ENCODE data around the gene MPZL3. TPM values are rescaled to one million over a fixed set of nuclear protein-coding genes. Genes with fewer than 3 reads are reported as not detected.

MPZL3 gene
- polyA plus RNA-seq, 1 donor from 2014 or later, result 3.6 TPM

DNA sequence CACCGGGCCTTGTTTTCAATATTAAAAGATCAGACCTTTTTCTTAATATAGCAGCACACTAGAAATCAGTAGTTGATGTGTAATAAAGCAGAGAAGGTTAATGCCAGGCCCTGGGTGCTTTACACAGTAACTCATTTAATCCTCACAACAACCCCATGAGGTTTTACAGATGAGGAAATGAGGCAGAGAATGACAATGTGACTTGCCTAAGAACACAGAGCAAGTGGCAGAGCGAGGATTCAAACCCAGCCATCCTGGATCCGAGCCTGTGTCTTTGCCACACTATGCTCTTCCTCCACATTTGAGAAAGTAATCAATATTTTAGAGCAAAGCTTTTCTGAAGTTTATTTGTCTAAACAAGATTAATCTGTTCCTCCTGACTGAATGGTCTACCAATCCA is 34.6 kb downstream of the MPZL3 start:
- Histone ChIP-seq H3K36me3 (ENCODE audit: insufficient read depth, low read length) (no peaks in the 10 kb centered on the region), H3K9ac (ENCODE audit: low read length) (no peak overlapping the region), H3K4me3 (ENCODE audit: low read length) (no peak overlapping the region), H2AFZ (ENCODE audit: low read depth, low read length) (no peak overlapping the region), H3K27ac (ENCODE audit: low read length) (no peak overlapping the region), H3K9me3 (ENCODE audit: low read length) (no peaks in the 10 kb centered on the region), H3K4me2 (ENCODE audit: low read length) (no peak overlapping the region), H3K27me3 (ENCODE audit: insufficient read depth, low read depth, low read length) (no peaks in the 10 kb centered on the region), H3F3A (ENCODE audit: insufficient read depth, low read length, poor library complexity, severe bottlenecking) (no peaks in the 10 kb centered on the region), H4K20me1 (ENCODE audit: insufficient read depth) (no peaks in the 10 kb centered on the region), H3K79me2 (replicated peaks; ENCODE audit: insufficient read depth, low read length) (no peaks in the 10 kb centered on the region), H3K9me2 (ENCODE audit: insufficient read depth, low read length) (no peaks in the 10 kb centered on the region)
- no peak for TF ChIP-seq TAF1 (IDR thresholded peaks at IDR 0.05; ENCODE audit: low read depth)
- TF ChIP-seq POLR2AphosphoS5 (IDR thresholded peaks at IDR 0.05), result no peak
- no peak for TF ChIP-seq RAD21 (conservative IDR thresholded peaks at IDR 0.05)
- no peak for TF ChIP-seq MXI1 (conservative IDR thresholded peaks at IDR 0.05; ENCODE audit: poor library complexity, severe bottlenecking)
- TF ChIP-seq EZH2 (IDR thresholded peaks at IDR 0.05; ENCODE audit: borderline replicate concordance, insufficient read depth, low read length, poor library complexity, severe bottlenecking), result no peak
- TF ChIP-seq, protein P1, sequence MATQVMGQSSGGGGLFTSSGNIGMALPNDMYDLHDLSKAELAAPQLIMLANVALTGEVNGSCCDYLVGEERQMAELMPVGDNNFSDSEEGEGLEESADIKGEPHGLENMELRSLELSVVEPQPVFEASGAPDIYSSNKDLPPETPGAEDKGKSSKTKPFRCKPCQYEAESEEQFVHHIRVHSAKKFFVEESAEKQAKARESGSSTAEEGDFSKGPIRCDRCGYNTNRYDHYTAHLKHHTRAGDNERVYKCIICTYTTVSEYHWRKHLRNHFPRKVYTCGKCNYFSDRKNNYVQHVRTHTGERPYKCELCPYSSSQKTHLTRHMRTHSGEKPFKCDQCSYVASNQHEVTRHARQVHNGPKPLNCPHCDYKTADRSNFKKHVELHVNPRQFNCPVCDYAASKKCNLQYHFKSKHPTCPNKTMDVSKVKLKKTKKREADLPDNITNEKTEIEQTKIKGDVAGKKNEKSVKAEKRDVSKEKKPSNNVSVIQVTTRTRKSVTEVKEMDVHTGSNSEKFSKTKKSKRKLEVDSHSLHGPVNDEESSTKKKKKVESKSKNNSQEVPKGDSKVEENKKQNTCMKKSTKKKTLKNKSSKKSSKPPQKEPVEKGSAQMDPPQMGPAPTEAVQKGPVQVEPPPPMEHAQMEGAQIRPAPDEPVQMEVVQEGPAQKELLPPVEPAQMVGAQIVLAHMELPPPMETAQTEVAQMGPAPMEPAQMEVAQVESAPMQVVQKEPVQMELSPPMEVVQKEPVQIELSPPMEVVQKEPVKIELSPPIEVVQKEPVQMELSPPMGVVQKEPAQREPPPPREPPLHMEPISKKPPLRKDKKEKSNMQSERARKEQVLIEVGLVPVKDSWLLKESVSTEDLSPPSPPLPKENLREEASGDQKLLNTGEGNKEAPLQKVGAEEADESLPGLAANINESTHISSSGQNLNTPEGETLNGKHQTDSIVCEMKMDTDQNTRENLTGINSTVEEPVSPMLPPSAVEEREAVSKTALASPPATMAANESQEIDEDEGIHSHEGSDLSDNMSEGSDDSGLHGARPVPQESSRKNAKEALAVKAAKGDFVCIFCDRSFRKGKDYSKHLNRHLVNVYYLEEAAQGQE (IDR thresholded peaks at IDR 0.05; ENCODE audit: borderline replicate concordance), result no peak
- TF ChIP-seq EP300 (conservative IDR thresholded peaks at IDR 0.05; ENCODE audit: poor library complexity, severe bottlenecking), result no peak
- TF ChIP-seq, protein P2, sequence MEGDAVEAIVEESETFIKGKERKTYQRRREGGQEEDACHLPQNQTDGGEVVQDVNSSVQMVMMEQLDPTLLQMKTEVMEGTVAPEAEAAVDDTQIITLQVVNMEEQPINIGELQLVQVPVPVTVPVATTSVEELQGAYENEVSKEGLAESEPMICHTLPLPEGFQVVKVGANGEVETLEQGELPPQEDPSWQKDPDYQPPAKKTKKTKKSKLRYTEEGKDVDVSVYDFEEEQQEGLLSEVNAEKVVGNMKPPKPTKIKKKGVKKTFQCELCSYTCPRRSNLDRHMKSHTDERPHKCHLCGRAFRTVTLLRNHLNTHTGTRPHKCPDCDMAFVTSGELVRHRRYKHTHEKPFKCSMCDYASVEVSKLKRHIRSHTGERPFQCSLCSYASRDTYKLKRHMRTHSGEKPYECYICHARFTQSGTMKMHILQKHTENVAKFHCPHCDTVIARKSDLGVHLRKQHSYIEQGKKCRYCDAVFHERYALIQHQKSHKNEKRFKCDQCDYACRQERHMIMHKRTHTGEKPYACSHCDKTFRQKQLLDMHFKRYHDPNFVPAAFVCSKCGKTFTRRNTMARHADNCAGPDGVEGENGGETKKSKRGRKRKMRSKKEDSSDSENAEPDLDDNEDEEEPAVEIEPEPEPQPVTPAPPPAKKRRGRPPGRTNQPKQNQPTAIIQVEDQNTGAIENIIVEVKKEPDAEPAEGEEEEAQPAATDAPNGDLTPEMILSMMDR (IDR thresholded peaks at IDR 0.05; ENCODE audit: poor library complexity, severe bottlenecking), result no peak
- TF ChIP-seq SMC3 (conservative IDR thresholded peaks at IDR 0.05; ENCODE audit: poor library complexity), result no peak

DNA sequence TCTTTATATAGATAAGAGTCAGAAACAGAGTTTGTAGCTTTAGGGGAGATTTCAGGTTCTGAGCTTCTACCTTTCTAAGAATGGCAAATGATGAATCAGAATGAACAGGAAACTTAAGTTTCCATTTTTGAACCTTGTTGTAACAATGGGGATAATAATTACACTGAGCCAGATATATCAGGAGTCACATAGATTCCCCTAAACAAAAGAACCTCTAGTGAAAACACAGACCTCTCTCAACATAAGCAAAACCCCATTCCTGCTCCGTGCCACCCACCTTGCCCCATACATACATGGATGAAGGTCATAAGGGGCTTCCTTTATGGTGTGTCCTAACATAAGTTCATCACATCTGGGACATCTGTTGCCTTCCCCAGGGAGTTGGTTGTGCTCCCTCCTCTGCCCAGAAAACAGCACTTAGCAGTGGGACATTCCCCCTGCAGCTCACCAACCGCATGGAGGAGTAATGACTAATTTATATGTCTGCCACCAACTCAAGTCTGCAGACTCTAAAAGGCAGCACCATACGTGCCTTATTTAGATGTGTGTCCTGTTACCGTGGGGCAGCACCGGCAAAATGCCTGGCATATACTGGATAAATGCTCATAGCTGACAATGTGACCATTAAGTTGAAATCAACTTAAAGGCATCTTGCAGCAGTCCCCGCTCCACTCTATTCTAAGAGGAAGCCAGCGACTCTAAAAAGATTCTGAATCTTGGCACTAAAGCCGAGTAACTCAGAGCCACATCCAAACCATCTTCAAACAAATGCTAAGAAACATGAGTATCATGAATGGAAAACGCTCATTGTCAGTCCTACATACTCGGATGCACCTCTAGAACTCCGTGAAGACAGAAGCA is 35.3 kb downstream of the MPZL3 start:
- no peak for TF ChIP-seq TAF1 (IDR thresholded peaks at IDR 0.05; ENCODE audit: low read depth)
- no peak for TF ChIP-seq RAD21 (conservative IDR thresholded peaks at IDR 0.05)
- no peak for TF ChIP-seq EZH2 (IDR thresholded peaks at IDR 0.05; ENCODE audit: borderline replicate concordance, insufficient read depth, low read length, poor library complexity, severe bottlenecking)
- no peak for TF ChIP-seq EP300 (conservative IDR thresholded peaks at IDR 0.05; ENCODE audit: poor library complexity, severe bottlenecking)
- TF ChIP-seq POLR2AphosphoS5 (IDR thresholded peaks at IDR 0.05), result no peak
- TF ChIP-seq, protein P2 (IDR thresholded peaks at IDR 0.05; ENCODE audit: poor library complexity, severe bottlenecking), result no peak
- no peak for TF ChIP-seq SMC3 (conservative IDR thresholded peaks at IDR 0.05; ENCODE audit: poor library complexity)
- TF ChIP-seq MXI1 (conservative IDR thresholded peaks at IDR 0.05; ENCODE audit: poor library complexity, severe bottlenecking), result no peak
- TF ChIP-seq, protein P1 (IDR thresholded peaks at IDR 0.05; ENCODE audit: borderline replicate concordance), result no peak
- Histone ChIP-seq H4K20me1 (ENCODE audit: insufficient read depth) (no peaks in the 10 kb centered on the region), H3K27ac (ENCODE audit: low read length) (no peak overlapping the region), H3K9ac (ENCODE audit: low read length) (no peak overlapping the region), H2AFZ (ENCODE audit: low read depth, low read length) (no peak overlapping the region), H3F3A (ENCODE audit: insufficient read depth, low read length, poor library complexity, severe bottlenecking) (no peaks in the 10 kb centered on the region), H3K4me3 (ENCODE audit: low read length) (no peak overlapping the region), H3K4me2 (ENCODE audit: low read length) (no peak overlapping the region), H3K27me3 (ENCODE audit: insufficient read depth, low read depth, low read length) (no peaks in the 10 kb centered on the region), H3K36me3 (ENCODE audit: insufficient read depth, low read length) (no peaks in the 10 kb centered on the region), H3K9me2 (ENCODE audit: insufficient read depth, low read length) (no peaks in the 10 kb centered on the region), H3K9me3 (ENCODE audit: low read length) (no peaks in the 10 kb centered on the region), H3K79me2 (replicated peaks; ENCODE audit: insufficient read depth, low read length) (no peaks in the 10 kb centered on the region)

Measured in neural cell (in vitro differentiated cells).